ENCODE measurements around the gene SULT4A1. TPM values are rescaled to one million over a fixed set of nuclear protein-coding genes. Genes with fewer than 3 reads are reported as not detected.

Gene SULT4A1
- total RNA-seq, 1 donor from 2014 or later: 0.50 TPM

GRCh38 chr22:43828725-43828997 is 33.7 kb downstream of the SULT4A1 start:
- no peak for DNase-seq (ENCODE audit: low read depth)

GRCh38 chr22:43827926-43828724 is 34.2 kb downstream of the SULT4A1 start:
- DNase-seq (ENCODE audit: low read depth): no peak

GRCh38 chr22:43827003-43827735 is 35.1 kb downstream of the SULT4A1 start:
- DNase-seq (ENCODE audit: low read depth): no peak

GRCh38 chr22:43826142-43827002 is 35.9 kb downstream of the SULT4A1 start:
- DNase-seq (ENCODE audit: low read depth): peak; percentile 83

- DNase-seq (ENCODE audit: low read depth): no peak
Observed at GRCh38 chr22:43825651-43826050, 36.7 kb downstream of the SULT4A1 start.

GRCh38 chr22:43824724-43825420 is 37.4 kb downstream of the SULT4A1 start:
- no peak for DNase-seq (ENCODE audit: low read depth)

GRCh38 chr22:43823911-43824665 is 38.2 kb downstream of the SULT4A1 start:
- no peak for DNase-seq (ENCODE audit: low read depth)

GRCh38 chr22:43823353-43823908 is 38.9 kb downstream of the SULT4A1 start:
- DNase-seq (ENCODE audit: low read depth): peak; percentile 94

GRCh38 chr22:43821606-43822425 is 40.5 kb downstream of the SULT4A1 start:
- no peak for DNase-seq (ENCODE audit: low read depth)

GRCh38 chr22:43820651-43821305 is 41.5 kb downstream of the SULT4A1 start:
- DNase-seq (ENCODE audit: low read depth): no peak

- DNase-seq (ENCODE audit: low read depth): no peak
Observed at GRCh38 chr22:43819931-43820640, 42.2 kb downstream of the SULT4A1 start.

- no peak for DNase-seq (ENCODE audit: low read depth)
Observed at GRCh38 chr22:43819421-43819921, 42.8 kb downstream of the SULT4A1 start.

- no peak for DNase-seq (ENCODE audit: low read depth)
Observed at GRCh38 chr22:43818981-43819380, 43.3 kb downstream of the SULT4A1 start.

- no peak for DNase-seq (ENCODE audit: low read depth)
Observed at GRCh38 chr22:43817402-43817801, 44.9 kb downstream of the SULT4A1 start.

GRCh38 chr22:43814264-43814663 is 48.0 kb downstream of the SULT4A1 start:
- no peak for DNase-seq (ENCODE audit: low read depth)

- DNase-seq (ENCODE audit: low read depth): no peak
Observed at GRCh38 chr22:43812890-43813289, 49.4 kb downstream of the SULT4A1 start.

- peak; percentile 82 for DNase-seq (ENCODE audit: low read depth)
Observed at GRCh38 chr22:43812149-43812842, 50.0 kb downstream of the SULT4A1 start, which contains the start of gene EFCAB6. Gene EFCAB6, minus strand, starts transcription at chr22:43812305. Its CDS starts 29,987 bp downstream, at chr22:43782318.

GRCh38 chr22:43811777-43812148 is 50.5 kb downstream of the SULT4A1 start:
- peak; percentile 49 for DNase-seq (ENCODE audit: low read depth)

Measured in renal cortical epithelial cell (primary cell).